ENCODE results near the gene NFAM1.

NFAM1 gene

DNA sequence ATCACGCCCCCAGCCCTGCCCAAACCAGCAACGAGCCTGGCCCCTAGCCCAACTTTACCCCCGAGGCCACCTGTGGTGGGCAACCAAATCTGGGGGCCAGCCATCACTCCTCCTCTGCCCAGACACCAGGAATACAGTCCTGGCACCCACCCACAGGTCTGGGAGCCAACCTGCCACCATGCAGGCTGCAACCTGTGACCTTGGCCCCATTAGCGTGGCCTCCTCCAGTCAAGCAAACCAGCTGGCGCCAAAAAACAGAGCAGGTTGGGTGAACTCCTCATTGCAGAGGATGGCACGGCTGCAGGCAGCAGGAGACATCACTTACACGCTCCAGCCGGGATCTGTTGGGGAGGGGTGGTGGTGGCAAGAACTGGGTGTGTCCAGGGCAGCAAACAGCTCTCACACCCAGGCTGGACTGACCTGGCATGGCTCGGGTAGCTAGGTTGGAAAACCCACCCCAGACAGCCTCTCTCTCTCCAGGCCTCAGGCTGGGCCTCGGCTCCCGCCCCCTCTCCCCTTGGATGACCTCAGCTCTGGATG lies 96.3 kb downstream of the NFAM1 start:
- no peak for TF ChIP-seq CTCF (IDR thresholded peaks at IDR 0.05; ENCODE audit: extremely low read depth, insufficient read depth, missing control alignments)
- DNase-seq (ENCODE audit: low spot score), result no peak
- in situ Hi-C loops (cut with MboI; ENCODE audit: low pct_unique_long_range_greater_than_20kb, low sequenced_read_pairs, unreplicated experiment), result no loop called here

DNA sequence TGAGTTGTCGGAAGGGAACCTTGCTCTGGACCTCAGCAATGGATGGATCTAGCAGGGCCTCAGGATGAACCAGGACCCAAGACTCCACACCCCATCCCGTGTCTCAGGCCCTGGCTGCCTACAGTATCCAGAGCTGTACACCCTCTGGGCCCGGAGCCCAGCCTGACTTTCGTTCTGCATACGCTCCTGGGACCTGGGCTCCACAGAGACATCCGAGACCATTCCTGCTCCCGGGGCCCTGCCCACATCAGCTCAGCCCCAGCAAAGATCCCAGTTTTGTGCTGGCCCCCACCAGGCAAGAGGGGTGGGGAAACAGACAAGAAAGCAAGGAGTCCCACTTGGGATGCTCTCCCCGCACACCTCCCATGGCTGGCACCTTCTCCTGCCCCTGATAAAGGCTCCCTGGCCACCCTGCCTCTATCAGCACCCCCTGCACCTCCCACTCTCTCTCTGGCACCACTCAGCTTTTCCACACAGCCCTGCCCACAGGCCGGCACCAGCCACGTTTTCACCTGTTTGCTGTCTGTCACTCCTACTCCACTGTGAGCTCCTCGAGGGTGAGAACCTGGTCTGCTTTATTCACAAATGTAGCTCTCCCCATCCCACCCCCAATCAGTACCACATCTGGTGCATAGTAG lies 97.2 kb downstream of the NFAM1 start:
- DNase-seq (ENCODE audit: low spot score), result no peak
- in situ Hi-C loops (cut with MboI; ENCODE audit: low pct_unique_long_range_greater_than_20kb, low sequenced_read_pairs, unreplicated experiment), result no loop called here
- TF ChIP-seq CTCF (IDR thresholded peaks at IDR 0.05; ENCODE audit: extremely low read depth, insufficient read depth, missing control alignments), result no peak

DNA sequence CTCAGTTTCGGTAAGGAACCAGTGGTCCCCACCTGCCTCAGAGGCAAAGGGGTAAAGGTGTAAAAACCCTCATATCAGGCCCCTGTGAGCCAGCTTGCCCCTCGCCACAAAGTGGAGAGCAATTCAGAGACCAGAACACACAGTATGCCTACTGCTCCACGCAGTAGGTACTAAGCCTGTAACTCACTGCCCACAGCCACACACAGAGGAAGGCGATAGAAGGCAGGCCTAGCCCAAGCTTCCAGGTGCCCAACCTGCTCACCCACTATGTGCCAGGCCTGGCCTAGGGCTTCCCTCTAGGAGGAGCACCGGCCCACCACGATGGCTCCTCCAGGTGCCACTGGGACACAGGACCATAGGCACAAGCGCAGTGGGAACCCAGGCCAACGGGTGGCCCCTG lies 98.7 kb downstream of the NFAM1 start:
- DNase-seq (ENCODE audit: low spot score), result no peak
- TF ChIP-seq CTCF (IDR thresholded peaks at IDR 0.05; ENCODE audit: extremely low read depth, insufficient read depth, missing control alignments), result no peak
- in situ Hi-C loops (cut with MboI; ENCODE audit: low pct_unique_long_range_greater_than_20kb, low sequenced_read_pairs, unreplicated experiment), result no loop called here

DNA sequence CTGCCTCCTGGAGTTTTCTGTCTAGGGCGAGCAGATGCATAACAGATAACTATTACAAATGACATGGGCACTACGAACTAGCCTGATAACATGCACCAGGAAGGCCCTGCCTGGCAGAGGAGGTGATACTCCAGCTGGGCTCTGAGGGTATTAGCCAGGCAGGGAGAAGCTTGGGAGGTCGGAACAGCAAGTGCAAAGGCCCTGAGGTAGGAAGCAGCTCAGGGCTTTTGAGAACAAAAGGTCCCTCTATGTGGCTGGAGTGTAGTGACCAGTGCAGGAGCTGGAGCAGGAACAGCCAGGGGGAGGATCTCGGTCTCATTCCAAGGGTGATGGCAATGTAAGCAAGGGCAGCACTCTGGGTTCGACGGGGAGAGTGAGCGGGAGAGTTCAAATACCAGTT lies 100.1 kb downstream of the NFAM1 start:
- in situ Hi-C loops (cut with MboI; ENCODE audit: low pct_unique_long_range_greater_than_20kb, low sequenced_read_pairs, unreplicated experiment), result no loop called here
- DNase-seq (ENCODE audit: low spot score), result no peak
- TF ChIP-seq CTCF (IDR thresholded peaks at IDR 0.05; ENCODE audit: extremely low read depth, insufficient read depth, missing control alignments), result no peak

GRCh38 chr22:42331014-42331413 lies 101.2 kb downstream of the NFAM1 start:
- no peak for DNase-seq (ENCODE audit: low spot score)
- in situ Hi-C loops (cut with MboI; ENCODE audit: low pct_unique_long_range_greater_than_20kb, low sequenced_read_pairs, unreplicated experiment), result no loop called here
- TF ChIP-seq CTCF (IDR thresholded peaks at IDR 0.05; ENCODE audit: extremely low read depth, insufficient read depth, missing control alignments), result no peak
